OCI-LY7 (cell line): ENCODE measurements around the gene ZPBP2.
"Not testable (repeated sequence)": the region's sequence is repeated elsewhere in the genome, so short reads cannot be mapped to it uniquely, and the experiment has no call there.

Experiments
- EZH2phosphoT487 ChIP-seq: fragments of 200-600 bp; sonication (generic); IDR thresholded peaks from 2 replicates; pipeline ENCODE4 v1.6.1; 2018; ENCODE audit warnings: low read depth, borderline replicate concordance, mild to moderate bottlenecking, mixed run types, antibody characterized with exemption, low read length, moderate library complexity, mixed read lengths
- TF ChIP-seq, protein P1 (sequence below): fragments of 200-600 bp; sonication (generic); conservative IDR thresholded peaks from 2 replicates; pipeline ENCODE4 v1.5.1; 2014; ENCODE audit warnings: mild to moderate bottlenecking, antibody characterized with exemption, low read length, moderate library complexity, mixed read lengths

DNA sequence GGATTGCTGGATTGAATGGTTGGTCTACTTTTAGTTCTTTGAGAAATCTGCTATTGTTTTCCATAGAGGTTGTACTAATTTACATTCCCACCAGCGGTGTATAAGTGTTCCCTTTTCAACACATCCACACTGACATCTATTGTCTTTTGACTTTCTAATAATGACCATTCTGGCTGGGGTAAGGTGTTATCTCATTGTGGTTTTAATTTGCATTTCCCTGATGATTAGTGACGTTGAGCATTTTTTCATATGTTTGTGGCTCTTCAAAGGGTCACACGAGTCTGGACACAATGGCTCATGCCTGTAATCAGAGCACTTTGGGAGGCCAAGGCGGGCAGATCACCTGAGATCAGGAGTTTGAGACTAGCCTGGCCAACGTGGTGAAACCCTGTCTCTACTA lies 18.1 kb downstream of the ZPBP2 start:
- TF ChIP-seq, protein P1, sequence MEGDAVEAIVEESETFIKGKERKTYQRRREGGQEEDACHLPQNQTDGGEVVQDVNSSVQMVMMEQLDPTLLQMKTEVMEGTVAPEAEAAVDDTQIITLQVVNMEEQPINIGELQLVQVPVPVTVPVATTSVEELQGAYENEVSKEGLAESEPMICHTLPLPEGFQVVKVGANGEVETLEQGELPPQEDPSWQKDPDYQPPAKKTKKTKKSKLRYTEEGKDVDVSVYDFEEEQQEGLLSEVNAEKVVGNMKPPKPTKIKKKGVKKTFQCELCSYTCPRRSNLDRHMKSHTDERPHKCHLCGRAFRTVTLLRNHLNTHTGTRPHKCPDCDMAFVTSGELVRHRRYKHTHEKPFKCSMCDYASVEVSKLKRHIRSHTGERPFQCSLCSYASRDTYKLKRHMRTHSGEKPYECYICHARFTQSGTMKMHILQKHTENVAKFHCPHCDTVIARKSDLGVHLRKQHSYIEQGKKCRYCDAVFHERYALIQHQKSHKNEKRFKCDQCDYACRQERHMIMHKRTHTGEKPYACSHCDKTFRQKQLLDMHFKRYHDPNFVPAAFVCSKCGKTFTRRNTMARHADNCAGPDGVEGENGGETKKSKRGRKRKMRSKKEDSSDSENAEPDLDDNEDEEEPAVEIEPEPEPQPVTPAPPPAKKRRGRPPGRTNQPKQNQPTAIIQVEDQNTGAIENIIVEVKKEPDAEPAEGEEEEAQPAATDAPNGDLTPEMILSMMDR: not testable (repeated sequence)
- not testable (repeated sequence) for TF ChIP-seq EZH2phosphoT487
